Head of caudate nucleus (tissue), 42 donors: ENCODE results near the gene SIGLEC14.
"Not testable (repeated sequence)": the region's sequence is repeated elsewhere in the genome, so short reads cannot be mapped to it uniquely, and the experiment has no call there.

Experiments used
- DNase-seq, 42 donors: peaks; one replicate each; pipeline versions ENCODE4 v3.0.0 to v3.0.0-alpha.2; 2020 to 2021; ENCODE audit warnings: mixed read lengths in 7 of 42
- intact Hi-C: fragments of 100-400 bp; cut with DNase I; formaldehyde crosslinking; loops from one replicate; pipeline ENCODE4 v1.15.0; 2022

Gene SIGLEC14

GRCh38 chr19:51680474-51680873 lies 33.8 kb upstream of the SIGLEC14 start:
- intact Hi-C loops, result no loop called here

GRCh38 chr19:51676566-51677083 lies 30.0 kb upstream of the SIGLEC14 start:
- no peak for DNase-seq
- intact Hi-C loops, result no loop called here

More at GRCh38 chr19:51680474-51680873, 33.8 kb upstream of the SIGLEC14 start:
- no peak for DNase-seq

GRCh38 chr19:51675911-51676565 lies 29.4 kb upstream of the SIGLEC14 start:
- DNase-seq, result peak in 1 of 42 donors; percentile 41
- intact Hi-C loops, result not testable (repeated sequence)

GRCh38 chr19:51668216-51668615 lies 21.6 kb upstream of the SIGLEC14 start:
- DNase-seq, result no peak
- intact Hi-C loops, result no loop called here

GRCh38 chr19:51664997-51665396 lies 18.4 kb upstream of the SIGLEC14 start:
- no peak for DNase-seq
- intact Hi-C loops, result no loop called here

GRCh38 chr19:51664131-51664530 lies 17.5 kb upstream of the SIGLEC14 start:
- no peak for DNase-seq
- intact Hi-C loops, result no loop called here

- DNase-seq, result no peak
- intact Hi-C loops, result no loop called here
These were observed 17.0 kb upstream of the SIGLEC14 start for GRCh38 chr19:51663650-51664049.

GRCh38 chr19:51660975-51661600 lies 14.5 kb upstream of the SIGLEC14 start:
- peak; percentile 42 to 94 (median 84) for DNase-seq
- intact Hi-C loops, result no loop called here

- intact Hi-C loops, result loop anchor here (5.0 kb wide), 1 partner anchor 182 kb away; no protein-coding TSS in a partner anchor
- DNase-seq, result no peak
These were observed 8.2 kb upstream of the SIGLEC14 start for GRCh38 chr19:51654783-51655182.

- no peak for DNase-seq
- intact Hi-C loops, result no loop called here
These were observed 6.5 kb upstream of the SIGLEC14 start for GRCh38 chr19:51653162-51653561.

- intact Hi-C loops, result no loop called here
- no peak for DNase-seq
These were observed 5.6 kb upstream of the SIGLEC14 start for GRCh38 chr19:51652266-51652665.

- intact Hi-C loops, result no loop called here
- DNase-seq, result peak in 10 of 42 donors; percentile 6 to 48 (median 19)
These were observed 4.7 kb upstream of the SIGLEC14 start for GRCh38 chr19:51651216-51651846.

- DNase-seq, result no peak
- intact Hi-C loops, result no loop called here
These were observed 693 bp upstream of the SIGLEC14 start for GRCh38 chr19:51647318-51647717.

GRCh38 chr19:51644636-51645271 lies 1.9 kb downstream of the SIGLEC14 start:
- intact Hi-C loops, result no loop called here

GRCh38 chr19:51641648-51642047 lies 5.0 kb downstream of the SIGLEC14 start:
- DNase-seq, result no peak
- intact Hi-C loops, result no loop called here

More at GRCh38 chr19:51644636-51645271, 1.9 kb downstream of the SIGLEC14 start:
- DNase-seq, result peak in 3 of 42 donors; percentile 14 to 15 (median 14)

- intact Hi-C loops, result no loop called here
- DNase-seq, result no peak
These were observed 6.2 kb downstream of the SIGLEC14 start for GRCh38 chr19:51640386-51640785.

- intact Hi-C loops, result no loop called here
- DNase-seq, result no peak
These were observed 6.7 kb downstream of the SIGLEC14 start for GRCh38 chr19:51639916-51640315.

- DNase-seq, result no peak
- intact Hi-C loops, result no loop called here
These were observed 9.2 kb downstream of the SIGLEC14 start for GRCh38 chr19:51637362-51637978.

- intact Hi-C loops, result no loop called here
- DNase-seq, result no peak
These were observed 14.5 kb downstream of the SIGLEC14 start for GRCh38 chr19:51632126-51632525.
